GM18867 (cell line): ENCODE data around the gene MMAB.

ENCODE experiments used
- ATAC-seq: cut with Tn5 transposase; IDR thresholded peaks from one replicate; pipeline ENCODE4 v1.9.1; 2021; ENCODE audit warnings: mild to moderate bottlenecking, moderate library complexity; ENCODE audit not compliant: unreplicated experiment

Gene MMAB

DNA sequence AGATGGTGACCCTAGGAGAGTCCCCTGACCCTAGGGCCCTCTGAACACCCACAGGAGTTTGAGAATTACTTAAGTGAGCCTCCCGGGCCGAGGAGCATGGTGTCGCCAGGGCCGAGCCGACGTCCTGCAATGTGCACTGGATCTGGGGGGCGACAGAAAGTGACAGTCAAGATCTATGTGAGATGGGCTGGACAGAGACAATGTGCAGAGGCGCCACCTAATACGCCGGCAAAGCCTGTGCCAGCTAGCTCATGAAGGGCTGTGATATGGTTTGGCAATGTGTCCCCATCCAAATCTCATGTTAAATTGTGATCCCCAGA lies 11.6 kb downstream of the MMAB start:
- ATAC-seq: no peak

DNA sequence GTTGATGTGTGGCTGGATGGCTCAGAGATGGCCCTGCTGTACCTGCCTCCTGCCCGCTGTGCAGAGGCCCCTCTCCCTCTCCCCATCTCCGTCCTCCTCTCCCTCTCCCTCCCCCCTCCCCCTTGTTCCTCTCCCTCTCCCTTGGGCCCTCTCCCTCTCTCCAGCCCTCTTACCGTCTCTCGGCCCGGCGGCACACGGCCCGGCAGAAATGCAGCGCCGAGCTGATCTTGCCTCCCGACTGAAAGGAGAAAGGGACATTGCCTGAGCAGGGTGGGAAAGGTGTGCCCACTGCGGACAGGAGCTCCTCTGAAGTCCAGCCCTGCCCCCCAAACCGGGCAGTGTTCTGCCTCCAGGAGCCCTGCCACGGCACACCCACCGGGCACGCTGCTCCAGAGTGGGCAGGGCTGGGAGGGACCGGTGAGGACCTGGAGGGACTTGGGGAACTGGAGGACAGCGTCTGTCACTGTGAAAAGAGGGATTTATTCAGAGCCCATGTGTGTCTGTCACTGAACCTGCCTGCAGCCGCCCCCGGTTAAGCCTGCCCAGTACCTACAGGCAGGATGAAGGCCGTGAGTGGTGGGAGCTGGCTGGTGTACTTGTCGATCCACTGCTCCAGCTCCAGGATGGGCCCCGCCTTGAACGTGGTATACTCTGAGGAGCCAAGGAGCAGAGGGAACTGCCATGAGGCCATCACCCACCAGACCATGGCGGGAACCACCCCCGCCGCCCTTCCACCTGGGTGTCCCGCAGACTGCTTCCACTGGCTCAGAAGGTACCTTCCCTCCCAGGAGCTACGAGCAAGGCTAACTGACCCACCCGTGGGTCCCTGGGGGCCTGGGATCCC lies 12.2 kb downstream of the MMAB start:
- ATAC-seq: no peak

DNA sequence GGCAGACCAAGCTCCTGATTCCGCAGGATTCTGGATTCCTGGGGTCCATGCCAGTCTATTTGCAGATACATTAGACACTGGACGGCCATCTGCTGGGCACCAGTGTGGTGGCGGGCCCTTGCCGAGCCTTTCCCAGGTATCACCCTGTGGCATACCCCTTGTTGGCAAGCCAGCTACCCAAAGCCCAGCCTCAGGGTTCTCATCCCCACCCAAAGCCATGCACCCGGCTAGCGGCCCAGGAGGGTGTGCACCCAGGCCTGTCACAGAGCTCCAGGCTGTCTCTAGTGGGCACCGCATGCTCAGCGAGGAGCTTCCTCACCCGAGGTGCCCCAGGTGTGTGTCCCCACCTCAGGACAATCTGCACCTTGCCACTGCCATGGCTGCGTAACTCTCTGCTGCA lies 13.7 kb downstream of the MMAB start:
- no peak for ATAC-seq

DNA sequence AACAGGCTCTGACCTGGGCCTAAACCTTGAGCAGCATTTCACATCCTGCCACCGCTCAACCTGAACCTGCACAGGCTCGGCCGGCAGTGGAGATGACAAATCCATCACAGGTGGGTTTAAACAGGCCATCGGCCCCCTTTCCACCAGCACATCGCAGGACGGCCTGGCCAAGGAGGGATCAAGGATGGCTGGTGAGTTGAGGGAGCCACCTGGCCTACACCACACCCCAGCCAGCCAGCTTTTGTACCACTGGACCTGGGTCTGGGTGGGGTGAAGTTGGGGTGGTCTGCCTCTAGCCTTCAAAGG lies 14.2 kb downstream of the MMAB start:
- ATAC-seq: no peak

DNA sequence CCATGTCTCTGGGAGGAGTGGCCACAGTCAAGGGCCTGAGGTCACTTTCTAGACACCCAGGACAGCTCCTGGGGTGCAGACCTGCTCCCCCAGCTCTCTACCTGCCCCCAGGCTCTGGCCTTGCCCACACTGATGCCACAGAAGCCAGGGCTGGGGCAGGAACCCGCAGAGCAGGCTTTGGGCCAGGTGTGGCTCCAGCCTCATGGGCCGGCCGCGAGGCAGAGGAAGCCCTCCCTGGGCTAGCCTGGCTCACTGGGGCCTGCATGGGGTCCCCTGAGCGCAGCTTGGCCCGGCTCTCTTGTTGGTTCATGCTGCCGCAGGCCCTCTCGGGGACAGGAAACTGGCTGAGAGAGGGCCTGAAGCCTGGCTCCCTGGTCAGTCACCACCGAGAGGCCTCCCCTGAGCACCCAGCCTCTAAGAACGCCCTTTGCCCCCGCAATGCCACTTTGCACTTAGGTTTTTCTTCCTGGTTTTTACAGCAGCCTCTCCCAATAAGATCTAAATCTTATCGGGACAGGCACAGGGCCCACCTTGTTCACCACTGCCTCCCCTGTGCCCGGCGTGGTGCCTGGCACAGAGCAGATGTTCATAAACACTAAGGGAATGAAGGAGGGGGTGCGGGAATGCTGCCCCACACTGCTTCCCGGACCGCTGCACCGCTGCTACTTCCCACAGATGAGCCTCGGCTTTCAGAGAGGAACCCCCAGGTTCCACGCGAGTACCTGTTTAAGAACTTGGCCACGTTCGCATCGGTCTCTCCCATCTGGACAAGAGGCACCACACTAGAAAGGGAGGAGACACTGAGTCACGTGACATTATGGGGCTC lies 14.7 kb downstream of the MMAB start:
- ATAC-seq: no peak

DNA sequence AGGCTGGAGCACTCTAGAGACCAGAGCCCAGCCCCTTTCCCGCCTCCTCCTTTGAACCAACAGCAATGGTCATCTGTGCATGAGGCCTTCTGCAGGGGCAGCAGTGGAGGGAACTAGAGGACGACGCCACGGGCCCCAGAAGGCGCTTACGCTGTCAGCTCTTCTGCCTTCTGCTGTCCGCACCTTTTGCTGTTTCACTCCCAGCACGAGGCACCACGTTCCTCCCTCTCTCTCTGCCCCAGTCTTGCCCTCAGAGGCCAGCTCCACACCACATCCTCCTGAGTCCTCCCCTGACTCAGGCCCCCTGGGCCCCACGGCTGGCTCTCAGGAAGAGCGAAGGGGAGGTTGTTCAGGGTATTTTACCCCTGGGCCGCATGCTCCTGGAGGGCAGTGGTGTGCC lies 15.5 kb downstream of the MMAB start:
- no peak for ATAC-seq

DNA sequence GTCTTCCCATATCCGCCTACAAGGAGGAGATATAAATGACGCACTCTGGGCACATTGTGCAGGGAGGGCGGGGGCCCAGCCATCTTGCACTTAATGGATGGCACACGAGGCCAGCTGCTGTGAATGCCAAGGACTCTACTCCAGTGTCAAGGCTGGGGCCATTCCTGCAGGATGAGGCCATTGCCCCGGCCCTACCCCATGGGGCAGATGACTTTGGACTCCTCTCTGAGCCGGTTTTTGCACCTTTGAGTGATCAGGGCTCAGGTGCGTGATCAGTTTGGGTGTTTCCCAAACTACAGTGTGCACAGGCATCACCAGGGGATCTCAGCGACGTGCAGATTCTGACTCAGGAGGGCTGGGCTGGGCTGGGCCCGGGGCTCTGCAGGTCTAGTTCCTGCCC lies 16.1 kb downstream of the MMAB start:
- no peak for ATAC-seq

DNA sequence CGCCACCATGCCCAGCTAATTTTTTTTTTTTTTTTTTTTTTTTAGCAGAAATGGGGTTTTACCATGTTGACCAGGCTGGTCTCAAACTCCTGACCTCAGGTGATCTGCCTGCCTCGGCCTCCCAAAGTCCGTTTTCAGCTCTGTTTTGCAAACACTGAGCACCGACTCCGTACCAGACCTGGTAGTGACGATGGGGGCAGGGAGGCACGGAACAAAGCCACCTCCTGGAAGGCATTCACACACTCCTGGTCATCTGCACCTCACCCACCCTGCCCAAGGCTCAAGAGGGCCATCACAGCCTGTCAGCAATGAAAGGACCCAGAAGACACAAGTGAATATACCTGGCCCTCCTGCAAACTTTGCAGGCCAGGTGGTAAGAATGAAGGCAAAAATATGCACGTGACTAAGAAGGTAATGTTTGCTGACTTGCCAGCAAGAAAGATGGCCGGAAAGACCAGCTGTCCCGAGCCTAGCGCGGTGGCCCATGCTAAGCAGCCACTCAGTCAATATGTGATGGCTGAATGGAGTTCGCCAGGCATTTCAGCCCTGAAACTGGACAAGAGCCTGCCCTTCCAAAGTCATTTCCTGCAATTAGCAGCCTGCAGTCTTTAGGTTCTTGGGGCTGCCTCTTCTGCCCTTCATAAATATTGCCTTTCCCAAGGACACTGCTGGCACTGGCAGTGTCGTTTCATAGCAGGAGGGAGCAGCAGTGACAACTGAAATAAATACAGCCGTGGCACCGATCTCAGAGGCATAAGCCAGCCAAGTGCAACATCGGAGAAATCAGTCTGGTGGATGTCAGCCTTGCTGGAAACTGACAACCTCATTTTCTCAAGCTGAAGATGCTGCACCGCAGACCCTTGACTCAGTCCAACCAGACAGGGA lies 17.6 kb downstream of the MMAB start:
- no peak for ATAC-seq

DNA sequence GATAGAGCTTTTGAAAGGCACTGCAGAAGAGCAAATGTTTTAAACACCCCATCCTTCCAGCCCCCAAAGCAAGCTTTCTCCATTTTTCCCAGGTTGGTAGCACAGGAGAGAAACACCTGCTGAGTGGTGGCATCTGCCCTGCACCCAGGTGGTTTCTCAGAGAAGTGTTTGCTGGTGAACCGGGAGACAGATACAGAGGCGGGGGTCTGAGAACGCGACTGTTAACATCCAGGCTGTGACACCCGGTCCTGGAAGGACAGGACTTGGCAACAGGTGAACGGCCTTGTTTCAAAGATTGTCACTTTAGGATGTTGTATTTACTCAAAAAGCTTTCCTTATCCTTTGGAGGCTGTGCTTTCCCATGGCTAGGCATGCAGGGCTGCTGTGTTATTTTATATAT lies 18.5 kb downstream of the MMAB start:
- no peak for ATAC-seq

DNA sequence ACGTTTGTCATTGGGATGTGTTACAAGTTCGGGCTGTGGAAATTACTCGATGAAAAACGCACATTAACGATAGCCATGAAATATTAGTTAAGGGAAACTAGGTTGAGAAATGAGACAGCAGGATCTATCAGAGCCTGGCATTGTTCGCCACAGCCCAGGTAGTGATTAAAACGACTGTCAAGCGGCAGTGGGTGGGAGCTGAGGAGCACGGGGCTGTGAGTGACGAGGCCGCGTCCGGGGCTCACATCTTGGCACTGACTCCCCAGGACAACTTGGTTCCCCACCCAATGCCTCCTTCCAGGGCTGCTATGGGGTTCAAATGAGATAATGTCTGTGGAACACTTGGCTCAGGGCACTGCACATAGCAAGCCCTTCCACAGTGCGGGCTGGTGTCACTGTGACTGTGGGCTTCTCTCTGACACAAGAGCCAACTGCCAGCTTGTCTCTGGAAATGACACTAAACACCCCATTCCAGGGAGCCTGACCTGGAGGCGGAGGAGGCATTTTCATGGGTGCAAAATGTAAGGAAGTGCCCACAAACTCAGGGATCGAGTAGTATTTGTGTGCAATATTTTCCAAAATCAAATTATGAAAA lies 19.3 kb downstream of the MMAB start:
- no peak for ATAC-seq

DNA sequence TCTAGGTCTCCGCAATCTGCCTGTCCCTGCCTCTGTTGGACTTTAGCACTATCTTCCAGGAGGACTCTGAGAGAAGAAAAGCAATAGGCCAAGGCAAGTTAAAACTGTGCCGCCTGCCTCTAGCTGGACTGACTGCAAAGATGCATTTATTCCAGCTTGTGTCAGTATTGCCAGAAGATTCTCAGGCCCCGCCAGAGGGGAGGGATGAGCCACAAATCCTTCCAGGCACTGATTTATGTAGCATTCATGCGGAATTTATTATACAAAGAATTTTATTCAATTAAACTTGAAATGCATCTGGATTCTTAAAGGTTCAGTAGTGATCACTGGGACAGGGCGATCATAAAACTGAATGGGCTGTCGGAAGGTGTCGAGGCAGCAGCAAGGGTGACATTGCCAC lies 19.8 kb downstream of the MMAB start:
- ATAC-seq: no peak

DNA sequence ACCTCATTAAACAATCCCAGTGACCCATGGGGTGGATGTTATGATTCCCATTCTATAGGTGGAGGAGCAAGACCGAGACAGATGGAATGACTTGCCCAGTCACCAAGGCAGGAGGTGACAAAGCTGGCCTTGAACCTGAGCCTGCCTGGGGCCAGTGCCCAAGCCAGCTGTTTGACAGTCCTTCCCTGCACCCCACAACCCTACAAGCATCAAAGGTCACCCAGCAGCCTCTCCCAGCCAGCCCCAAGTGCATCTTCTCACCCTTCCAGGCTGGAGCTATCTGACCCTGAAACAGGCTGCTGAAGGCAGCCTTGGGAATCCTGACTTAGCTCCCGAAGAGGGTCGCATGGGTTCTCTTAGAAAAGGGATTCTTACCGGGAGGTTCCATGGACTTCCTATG lies 20.3 kb downstream of the MMAB start:
- ATAC-seq: no peak

DNA sequence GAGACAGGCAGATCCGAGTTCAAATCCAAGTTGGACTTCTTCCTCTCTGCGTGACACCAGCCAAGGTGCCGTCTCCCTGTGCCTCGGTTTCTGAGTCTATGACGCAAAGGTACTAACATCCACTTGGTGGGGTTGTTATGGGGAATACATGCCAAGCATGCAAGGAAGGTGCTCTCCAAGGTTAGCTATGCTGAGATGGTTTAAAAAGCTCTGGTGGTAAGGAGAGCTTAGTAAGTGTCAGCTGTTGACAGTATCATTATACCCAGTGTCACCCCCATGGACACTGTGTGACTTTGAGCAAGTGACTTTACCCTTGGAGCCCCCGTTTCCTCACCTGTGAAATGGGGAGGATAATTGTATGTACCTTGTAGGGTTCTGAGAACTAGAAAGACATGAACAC lies 22.2 kb downstream of the MMAB start:
- no peak for ATAC-seq

DNA sequence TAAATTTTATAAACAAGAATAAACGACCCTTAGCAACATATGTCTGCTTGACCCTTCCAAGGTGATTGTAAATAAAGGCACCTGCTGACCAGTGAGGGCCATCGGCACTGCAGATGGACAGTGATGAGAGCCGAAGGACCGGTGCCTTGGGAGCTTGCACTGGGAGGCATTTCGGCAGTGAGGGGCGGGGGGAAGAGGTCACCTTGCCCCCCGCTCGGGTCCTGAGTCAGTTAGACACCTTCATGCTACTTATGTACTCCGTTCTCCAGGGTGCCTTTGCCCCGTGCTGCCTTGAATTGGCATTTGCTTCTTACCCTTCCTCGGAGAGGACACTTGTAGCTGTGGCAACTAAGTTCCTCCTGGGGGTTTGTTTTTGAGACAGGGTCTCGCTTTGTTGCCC lies 23.0 kb downstream of the MMAB start:
- no peak for ATAC-seq

DNA sequence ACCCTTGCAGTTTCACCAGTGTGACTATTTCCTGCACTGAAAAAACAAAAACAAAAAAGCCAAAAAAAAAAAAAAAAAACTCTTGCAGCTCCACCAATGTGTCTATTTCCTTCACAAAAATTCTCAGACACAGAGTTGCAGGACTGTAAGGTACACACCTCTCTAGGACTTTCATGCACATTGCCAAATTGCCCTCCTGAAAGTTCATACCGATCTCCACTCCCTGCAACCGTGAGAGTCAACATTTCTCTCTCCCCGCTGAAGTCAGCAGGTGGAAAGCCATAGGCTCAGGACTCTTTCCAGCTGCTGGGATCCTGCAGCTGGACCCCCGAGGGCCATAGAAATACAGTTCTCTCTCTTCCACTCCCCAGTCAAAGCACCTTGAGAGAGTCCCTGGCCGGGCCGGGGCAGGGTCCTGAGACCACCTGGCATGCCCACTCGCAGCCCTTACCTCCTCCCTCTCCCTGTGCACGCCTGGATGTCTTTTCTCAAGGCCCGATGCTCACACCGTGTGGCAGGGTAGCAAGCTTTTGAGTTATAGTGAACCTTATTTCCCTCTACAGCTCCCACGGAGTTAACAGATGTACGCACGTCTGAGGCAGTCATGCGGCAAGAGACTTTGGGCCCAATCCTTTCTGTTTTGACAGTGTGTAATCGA lies 23.6 kb downstream of the MMAB start:
- ATAC-seq: no peak

DNA sequence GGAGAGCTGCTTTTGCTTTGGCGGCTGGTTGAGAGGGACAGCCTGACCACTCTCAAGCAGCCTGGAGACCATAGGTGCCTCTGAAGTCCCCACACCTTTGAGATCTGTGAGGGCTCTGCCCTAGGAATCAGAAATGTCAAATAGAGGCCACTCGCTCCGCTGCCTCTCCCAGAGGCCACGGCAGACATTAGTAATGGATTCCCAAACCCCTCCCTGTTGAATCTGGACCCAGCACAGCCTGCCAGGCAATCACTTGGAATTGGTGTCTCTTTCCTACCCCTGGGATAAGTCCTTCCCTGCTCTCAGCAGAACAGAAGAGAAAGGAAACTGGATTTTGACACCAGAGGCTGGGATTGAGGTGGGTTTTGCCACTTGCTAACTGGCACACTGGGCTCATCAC lies 25.0 kb downstream of the MMAB start:
- no peak for ATAC-seq

DNA sequence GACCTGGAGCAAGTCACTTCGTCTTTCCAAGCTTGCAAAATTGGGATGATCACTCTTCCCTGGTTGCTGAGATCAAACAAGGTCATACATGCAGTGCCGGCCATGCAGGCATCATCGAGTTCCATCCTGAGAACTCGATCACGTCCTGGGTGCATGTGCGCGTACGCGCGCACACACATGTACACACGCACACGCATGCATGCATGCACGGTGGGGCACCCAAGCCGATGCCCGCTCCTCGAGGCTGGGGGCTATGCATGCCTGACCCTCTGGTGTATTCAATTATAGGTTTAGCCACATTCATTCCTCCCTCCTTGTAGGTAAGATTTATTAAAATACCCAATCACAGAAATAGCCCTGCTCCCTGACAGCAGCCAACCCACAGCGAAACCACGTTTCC lies 26.0 kb downstream of the MMAB start:
- ATAC-seq: no peak

DNA sequence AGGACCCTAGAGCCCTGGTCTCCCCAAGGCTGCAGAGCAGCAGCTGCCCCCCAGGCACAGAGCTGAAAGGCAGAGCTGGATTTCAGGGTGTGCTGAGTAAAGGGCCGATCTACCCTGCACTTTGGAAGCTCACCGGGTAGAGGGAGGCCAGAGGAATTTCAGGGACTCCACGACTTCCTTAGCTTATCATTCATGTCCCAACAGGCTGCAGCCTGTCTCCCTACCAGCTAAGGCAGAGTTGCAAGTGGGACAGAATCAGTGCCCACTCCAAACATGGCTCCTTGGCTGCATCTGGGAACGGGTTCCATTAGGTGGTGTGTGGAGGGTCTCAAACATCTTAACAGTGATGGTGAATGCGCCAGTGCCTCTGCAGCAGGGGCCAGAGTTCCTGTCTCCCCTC lies 27.5 kb downstream of the MMAB start:
- ATAC-seq: no peak

DNA sequence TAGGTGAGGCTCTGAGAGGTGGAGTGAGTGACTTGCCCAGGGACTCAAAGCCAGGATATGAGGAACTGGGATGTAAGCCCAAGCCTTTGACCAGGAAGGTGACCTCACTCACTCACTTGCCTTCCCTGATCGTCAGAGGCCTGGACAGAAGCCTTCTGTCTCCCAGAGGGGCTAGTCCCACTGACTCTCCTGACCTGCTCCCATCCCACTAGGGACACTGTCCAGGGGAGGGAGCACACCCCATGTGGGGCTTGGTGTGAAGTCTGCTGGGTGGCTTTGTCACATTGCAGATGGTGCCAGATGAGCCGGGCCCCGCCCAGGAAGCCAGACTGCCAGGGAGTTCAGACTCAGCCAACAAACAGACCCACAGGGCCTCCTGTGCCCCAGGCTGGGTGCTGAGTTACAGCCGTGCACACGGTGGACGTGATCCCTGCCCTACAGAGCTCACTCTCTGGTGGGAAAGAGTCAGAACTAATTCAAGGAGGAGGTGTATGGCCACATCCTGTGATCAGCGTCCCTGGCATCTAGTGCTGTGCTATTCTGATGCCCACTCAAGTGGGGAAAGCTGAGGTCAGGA lies 28.3 kb downstream of the MMAB start:
- no peak for ATAC-seq

DNA sequence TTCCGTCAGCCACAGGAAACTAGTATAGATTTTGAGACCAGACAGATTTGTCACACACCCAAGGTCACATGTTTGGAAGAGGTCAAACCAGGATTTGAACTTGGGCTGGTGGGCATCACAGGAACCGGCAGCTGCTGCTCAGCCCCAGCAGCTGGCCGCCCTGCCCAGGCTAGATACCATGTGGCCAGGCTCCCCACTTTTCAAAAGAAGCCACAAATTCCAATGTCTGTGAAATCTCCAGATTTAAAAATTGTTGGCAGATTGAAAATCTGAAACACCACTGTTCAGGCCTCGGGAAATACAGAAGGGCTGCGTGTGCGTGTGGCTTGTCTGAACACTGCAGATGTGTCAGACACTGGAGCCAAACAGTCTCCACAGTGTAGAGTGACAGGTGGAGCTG lies 30.4 kb downstream of the MMAB start:
- no peak for ATAC-seq
